Panc1 (cell line): Measurements from ENCODE around the gene C9orf43.

Source experiments
- POLR2AphosphoS5 ChIP-seq: IDR thresholded peaks from 2 replicates; pipeline ENCODE4 v1.6.1; 2012; ENCODE audit warnings: mild to moderate bottlenecking, low read depth, low read length, moderate library complexity
- SIN3A ChIP-seq: IDR thresholded peaks from 2 replicates; pipeline ENCODE4 v1.6.1; 2012; ENCODE audit warnings: low read depth, mild to moderate bottlenecking, low read length, moderate library complexity, borderline replicate concordance; ENCODE audit not compliant: insufficient read depth
- TCF7L2 ChIP-seq: IDR thresholded peaks from 2 replicates; pipeline ENCODE4 v1.6.1; 2011; ENCODE audit warnings: mild to moderate bottlenecking, low read depth, low read length, inconsistent platforms
- TF ChIP-seq, protein P1 (sequence below): fragments of 450-650 bp; IDR thresholded peaks from 2 replicates; pipeline ENCODE4 v1.5.1; 2017; ENCODE audit warnings: mild to moderate bottlenecking
- TF ChIP-seq, protein P2 (sequence below), 2 experiments: IDR thresholded peaks; 2 replicates each; pipeline ENCODE4 v1.6.1; 2011 to 2012; ENCODE audit warnings: low read depth in 2 of 2, control low read depth in 1 of 2, low read length in 1 of 2, mild to moderate bottlenecking in 1 of 2, moderate library complexity in 1 of 2; ENCODE audit not compliant: insufficient read depth in 1 of 2

DNA sequence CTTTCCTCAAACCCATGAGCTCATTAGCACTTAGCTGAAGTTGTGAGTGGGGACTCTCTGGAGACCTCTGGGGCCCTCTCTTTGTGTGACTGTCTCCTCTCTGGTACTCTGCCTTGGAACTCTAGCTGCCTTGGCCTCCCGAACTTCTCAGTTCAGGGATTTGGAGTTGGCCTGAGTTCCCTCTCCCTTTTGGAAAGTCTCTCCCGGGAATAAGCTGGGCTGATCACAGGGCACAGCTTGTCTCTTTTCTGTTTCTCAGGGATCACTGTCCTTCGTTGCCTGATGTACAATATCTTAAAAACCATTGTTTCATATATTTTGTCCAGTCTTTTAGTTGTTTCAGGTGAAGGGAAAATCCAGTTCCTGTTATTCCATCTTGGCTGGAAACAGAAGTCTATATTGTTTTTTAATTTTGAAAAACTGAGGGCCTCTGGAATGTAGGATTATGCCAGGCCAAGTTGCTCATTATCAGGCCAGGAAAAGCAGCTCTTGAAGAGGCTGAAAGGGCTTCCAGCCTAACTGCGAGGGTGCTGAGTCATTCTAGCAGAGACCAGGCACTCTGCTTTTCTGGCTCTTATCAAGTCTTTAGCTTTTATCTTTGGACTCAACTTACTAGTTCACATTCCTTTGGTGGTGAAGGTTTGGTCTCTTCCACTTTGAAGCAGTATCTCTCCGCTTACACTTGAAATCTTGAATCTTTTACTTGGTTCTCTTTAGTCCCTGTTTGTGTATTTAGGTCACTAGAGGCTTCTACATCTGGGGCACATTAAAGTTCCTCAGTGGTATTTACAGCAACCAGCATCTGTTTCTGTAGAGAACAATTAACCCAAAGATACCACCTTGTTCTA, 44.6 kb downstream of the C9orf43 start:
- TF ChIP-seq TCF7L2 (no peak), POLR2AphosphoS5 (no peak), SIN3A (no peak)
- TF ChIP-seq, protein P1, sequence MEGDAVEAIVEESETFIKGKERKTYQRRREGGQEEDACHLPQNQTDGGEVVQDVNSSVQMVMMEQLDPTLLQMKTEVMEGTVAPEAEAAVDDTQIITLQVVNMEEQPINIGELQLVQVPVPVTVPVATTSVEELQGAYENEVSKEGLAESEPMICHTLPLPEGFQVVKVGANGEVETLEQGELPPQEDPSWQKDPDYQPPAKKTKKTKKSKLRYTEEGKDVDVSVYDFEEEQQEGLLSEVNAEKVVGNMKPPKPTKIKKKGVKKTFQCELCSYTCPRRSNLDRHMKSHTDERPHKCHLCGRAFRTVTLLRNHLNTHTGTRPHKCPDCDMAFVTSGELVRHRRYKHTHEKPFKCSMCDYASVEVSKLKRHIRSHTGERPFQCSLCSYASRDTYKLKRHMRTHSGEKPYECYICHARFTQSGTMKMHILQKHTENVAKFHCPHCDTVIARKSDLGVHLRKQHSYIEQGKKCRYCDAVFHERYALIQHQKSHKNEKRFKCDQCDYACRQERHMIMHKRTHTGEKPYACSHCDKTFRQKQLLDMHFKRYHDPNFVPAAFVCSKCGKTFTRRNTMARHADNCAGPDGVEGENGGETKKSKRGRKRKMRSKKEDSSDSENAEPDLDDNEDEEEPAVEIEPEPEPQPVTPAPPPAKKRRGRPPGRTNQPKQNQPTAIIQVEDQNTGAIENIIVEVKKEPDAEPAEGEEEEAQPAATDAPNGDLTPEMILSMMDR, result no peak
- TF ChIP-seq, protein P2, sequence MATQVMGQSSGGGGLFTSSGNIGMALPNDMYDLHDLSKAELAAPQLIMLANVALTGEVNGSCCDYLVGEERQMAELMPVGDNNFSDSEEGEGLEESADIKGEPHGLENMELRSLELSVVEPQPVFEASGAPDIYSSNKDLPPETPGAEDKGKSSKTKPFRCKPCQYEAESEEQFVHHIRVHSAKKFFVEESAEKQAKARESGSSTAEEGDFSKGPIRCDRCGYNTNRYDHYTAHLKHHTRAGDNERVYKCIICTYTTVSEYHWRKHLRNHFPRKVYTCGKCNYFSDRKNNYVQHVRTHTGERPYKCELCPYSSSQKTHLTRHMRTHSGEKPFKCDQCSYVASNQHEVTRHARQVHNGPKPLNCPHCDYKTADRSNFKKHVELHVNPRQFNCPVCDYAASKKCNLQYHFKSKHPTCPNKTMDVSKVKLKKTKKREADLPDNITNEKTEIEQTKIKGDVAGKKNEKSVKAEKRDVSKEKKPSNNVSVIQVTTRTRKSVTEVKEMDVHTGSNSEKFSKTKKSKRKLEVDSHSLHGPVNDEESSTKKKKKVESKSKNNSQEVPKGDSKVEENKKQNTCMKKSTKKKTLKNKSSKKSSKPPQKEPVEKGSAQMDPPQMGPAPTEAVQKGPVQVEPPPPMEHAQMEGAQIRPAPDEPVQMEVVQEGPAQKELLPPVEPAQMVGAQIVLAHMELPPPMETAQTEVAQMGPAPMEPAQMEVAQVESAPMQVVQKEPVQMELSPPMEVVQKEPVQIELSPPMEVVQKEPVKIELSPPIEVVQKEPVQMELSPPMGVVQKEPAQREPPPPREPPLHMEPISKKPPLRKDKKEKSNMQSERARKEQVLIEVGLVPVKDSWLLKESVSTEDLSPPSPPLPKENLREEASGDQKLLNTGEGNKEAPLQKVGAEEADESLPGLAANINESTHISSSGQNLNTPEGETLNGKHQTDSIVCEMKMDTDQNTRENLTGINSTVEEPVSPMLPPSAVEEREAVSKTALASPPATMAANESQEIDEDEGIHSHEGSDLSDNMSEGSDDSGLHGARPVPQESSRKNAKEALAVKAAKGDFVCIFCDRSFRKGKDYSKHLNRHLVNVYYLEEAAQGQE (IDR thresholded peaks at IDR 0.05; ENCODE audit: insufficient read depth in 1 of 2, low read depth in 2 of 2, low read length in 1 of 2), result no peak
